ENCODE measurements around the gene STX8. TPM values are rescaled to one million over a fixed set of nuclear protein-coding genes. Genes with fewer than 3 reads are reported as not detected.

The STX8 gene
- polyA plus RNA-seq, 1 of the 3 experiments (the other 2 are of a cell fraction) = 51.3 TPM

GRCh38 chr17:9227819-9228407 is 347.7 kb downstream of the STX8 start (continued):
- TF ChIP-seq REST (IDR thresholded peaks at IDR 0.05; ENCODE audit: low read depth, low read length) = no peak
- TF ChIP-seq, protein P1, sequence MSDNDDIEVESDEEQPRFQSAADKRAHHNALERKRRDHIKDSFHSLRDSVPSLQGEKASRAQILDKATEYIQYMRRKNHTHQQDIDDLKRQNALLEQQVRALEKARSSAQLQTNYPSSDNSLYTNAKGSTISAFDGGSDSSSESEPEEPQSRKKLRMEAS (IDR thresholded peaks at IDR 0.05; ENCODE audit: low read depth) = no peak

DNA sequence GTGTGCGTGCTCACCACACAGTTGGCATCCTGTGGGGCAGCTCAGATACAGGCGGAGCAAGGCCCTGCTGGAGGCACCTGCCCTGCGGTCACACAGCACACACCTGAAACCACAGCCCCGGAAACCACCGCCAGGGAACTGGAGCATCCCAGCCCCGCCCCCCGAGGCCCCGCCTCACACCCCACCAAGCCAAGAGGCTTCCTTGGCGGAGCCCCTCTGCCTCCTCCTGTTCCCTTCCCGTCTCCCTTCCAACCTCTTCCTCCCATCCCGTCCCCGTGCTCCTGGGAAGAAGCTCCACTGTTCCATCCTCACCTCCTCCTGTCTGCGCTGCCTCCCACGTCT is 348.9 kb downstream of the STX8 start:
- H3F3A ChIP-seq (replicated peaks; ENCODE audit: insufficient read depth) = no peaks in the 10 kb centered on the region
- POLR2A ChIA-PET = no interaction called here
- no peaks in the 10 kb centered on the region for H3K9me2 ChIP-seq
- no peaks in the 10 kb centered on the region for H3K27me3 ChIP-seq (ENCODE audit: insufficient read depth)
- no peak overlapping the region for H3K4me2 ChIP-seq
- TF ChIP-seq CHD2 (IDR thresholded peaks at IDR 0.05; ENCODE audit: low read length, partially characterized antibody) = no peak
- no peak for TF ChIP-seq PBX3 (IDR thresholded peaks at IDR 0.05)
- TF ChIP-seq REST (IDR thresholded peaks at IDR 0.05; ENCODE audit: low read depth, low read length) = no peak
- no peak for TF ChIP-seq JUND (IDR thresholded peaks at IDR 0.05)
- no peak for TF ChIP-seq GABPA (IDR thresholded peaks at IDR 0.05; ENCODE audit: low read depth)
- no peak for TF ChIP-seq YY1 (IDR thresholded peaks at IDR 0.05; ENCODE audit: low read depth)
- H3K36me3 ChIP-seq (replicated peaks in 1 of 2; ENCODE audit: control insufficient read depth in 1 of 2, insufficient read depth in 2 of 2, low read length in 1 of 2) = no peaks in the 10 kb centered on the region
- peaks cover 0 to 13% of the 10 kb centered on the region in 2 experiments; a peak in 1 of 4 replicates for H3K4me1 ChIP-seq (ENCODE audit: control insufficient read depth in 1 of 2, insufficient read depth in 2 of 2, low read depth in 1 of 2, low read length in 1 of 2)
- H3K9me3 ChIP-seq = no peaks in the 10 kb centered on the region
- DNase-seq = no peak
- 57% methylated on average over 8 of the region's 14 CpGs for WGBS (ENCODE audit: low lambda C conversion rate)
- H3K27ac ChIP-seq (ENCODE audit: low read depth in 2 of 2, low read length in 1 of 2) = no peak overlapping the region
- CTCF ChIA-PET = no interaction called here
- H3K4me3 ChIP-seq (ENCODE audit: low read depth in 2 of 2, low read length in 1 of 2) = no peak overlapping the region
- no peak overlapping the region for H2AFZ ChIP-seq (ENCODE audit: low read depth)
- H3K9ac ChIP-seq = no peak overlapping the region
- H4K20me1 ChIP-seq (ENCODE audit: insufficient read depth) = no peaks in the 10 kb centered on the region
- no peaks in the 10 kb centered on the region for H3K79me2 ChIP-seq (ENCODE audit: insufficient read depth)

Measured in SK-N-SH (cell line).